Brain microvascular endothelial cell (primary cell): Measurements from ENCODE around the gene COL12A1.

Experiments used
- DNase-seq: peaks from one replicate; pipeline ENCODE4 v3.0.0-alpha.2; 2020
- H3K27ac ChIP-seq: fragments of 250-450 bp; sonication (Bioruptor Pico); 2 replicates; pipeline ENCODE4 v1.5.1; 2020; ENCODE audit warnings: mild to moderate bottlenecking, moderate library complexity
- H3K27me3 ChIP-seq: fragments of 250-450 bp; sonication (Bioruptor Pico); replicated peaks from 2 replicates; pipeline ENCODE4 v1.5.1; 2020; ENCODE audit warnings: mild to moderate bottlenecking
- H3K36me3 ChIP-seq: fragments of 250-450 bp; sonication (Bioruptor Pico); replicated peaks from 2 replicates; pipeline ENCODE4 v1.5.1; 2020; ENCODE audit warnings: mild to moderate bottlenecking
- H3K4me3 ChIP-seq: 2 replicates; pipeline ENCODE4 v1.5.1; 2011; ENCODE audit warnings: low read depth, mild to moderate bottlenecking, control low read depth, low read length, moderate library complexity
- CTCF ChIP-seq: IDR thresholded peaks from 2 replicates; pipeline ENCODE4 v1.5.1; 2011; ENCODE audit warnings: low read depth, mild to moderate bottlenecking, moderate library complexity, low read length, control low read depth, inconsistent platforms; ENCODE audit errors: missing control alignments
- in situ Hi-C: cut with HindIII; loops from 2 replicates; pipeline ENCODE4 v1.10.0; 2017; ENCODE audit warnings: low sequenced_read_pairs, low pct_ligation_motif_present

COL12A1 gene

DNA sequence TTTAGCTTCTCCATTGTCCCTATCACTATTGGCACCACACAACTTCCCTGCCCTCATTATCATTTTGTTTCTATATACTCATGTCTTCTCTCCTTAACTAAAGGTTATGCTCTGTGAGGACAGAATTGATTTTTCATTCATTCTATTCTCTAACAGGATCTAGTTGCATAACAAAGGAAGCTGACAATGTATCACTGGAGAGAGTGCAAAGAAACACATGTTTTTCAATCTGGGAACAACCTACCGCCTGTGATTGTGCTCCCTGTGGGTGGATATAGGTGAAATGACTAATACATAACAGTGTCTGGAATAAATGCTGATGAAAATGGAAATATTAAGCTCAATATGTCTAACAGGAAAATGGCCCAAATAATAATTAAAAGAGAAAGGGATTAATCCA lies 56.6 kb downstream of the COL12A1 start:
- TF ChIP-seq CTCF = no peak
- Histone ChIP-seq H3K27ac (peak overlapping the region; percentile 49), H3K36me3 (peaks cover 4% of the 10 kb centered on the region), H3K4me3 (no peak overlapping the region), H3K27me3 (no peaks in the 10 kb centered on the region)
- peak; percentile 54 for DNase-seq
- in situ Hi-C loops = no loop called here

- TF ChIP-seq CTCF = no peak
Measured at GRCh38 chr6:75147512-75147911, 58.3 kb downstream of the COL12A1 start.

DNA sequence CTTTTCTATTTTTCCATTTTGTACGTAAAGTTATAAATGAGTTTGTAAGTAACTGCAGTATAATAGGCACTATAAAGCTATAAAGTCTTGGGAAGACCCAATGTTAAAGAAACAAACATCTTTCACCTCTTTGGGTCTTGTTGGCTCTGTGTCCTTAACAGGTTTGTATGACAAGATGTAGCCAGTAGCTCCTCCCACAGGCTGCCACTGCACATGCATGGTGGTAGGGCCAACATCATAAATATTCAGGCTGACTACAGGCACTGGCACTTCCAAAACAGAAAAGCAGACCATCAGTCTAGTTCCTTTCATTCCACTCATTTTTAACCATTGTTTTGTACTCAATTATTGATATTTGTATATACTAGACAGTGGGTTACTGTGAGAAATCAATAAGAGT lies 59.9 kb downstream of the COL12A1 start:
- in situ Hi-C loops = no loop called here
- no peak for TF ChIP-seq CTCF
- no peak overlapping the region for H3K4me3 ChIP-seq
- no peak overlapping the region for H3K27ac ChIP-seq
- H3K36me3 ChIP-seq = no peaks in the 10 kb centered on the region
- no peak for DNase-seq
- H3K27me3 ChIP-seq = no peaks in the 10 kb centered on the region

More at GRCh38 chr6:75147512-75147911, 58.3 kb downstream of the COL12A1 start:
- Histone ChIP-seq H3K36me3 (peaks cover 3% of the 10 kb centered on the region), H3K27ac (no peak overlapping the region), H3K4me3 (no peak overlapping the region), H3K27me3 (no peaks in the 10 kb centered on the region)
- in situ Hi-C loops = no loop called here
- no peak for DNase-seq

DNA sequence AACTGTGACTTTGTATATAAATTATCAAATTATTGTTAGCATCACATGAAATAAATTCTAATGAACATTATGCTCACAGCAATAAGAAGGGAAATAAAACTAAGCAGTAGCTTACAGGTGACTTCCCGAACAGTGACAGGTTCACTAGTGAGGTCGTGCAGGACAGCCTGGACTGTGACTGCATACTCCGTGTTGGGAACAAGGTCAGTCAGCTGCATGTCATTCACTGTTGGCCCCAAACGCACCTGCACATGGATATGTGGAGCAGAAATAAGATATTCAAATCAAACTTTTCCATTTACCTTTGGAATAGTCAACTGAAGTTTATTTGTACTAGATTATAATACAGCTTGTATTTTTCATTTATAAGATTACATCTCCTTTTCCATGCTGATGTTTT lies 60.6 kb downstream of the COL12A1 start:
- no peaks in the 10 kb centered on the region for H3K27me3 ChIP-seq
- H3K4me3 ChIP-seq = no peak overlapping the region
- no peaks in the 10 kb centered on the region for H3K36me3 ChIP-seq
- TF ChIP-seq CTCF = no peak
- in situ Hi-C loops = no loop called here
- no peak overlapping the region for H3K27ac ChIP-seq
- DNase-seq = no peak

DNA sequence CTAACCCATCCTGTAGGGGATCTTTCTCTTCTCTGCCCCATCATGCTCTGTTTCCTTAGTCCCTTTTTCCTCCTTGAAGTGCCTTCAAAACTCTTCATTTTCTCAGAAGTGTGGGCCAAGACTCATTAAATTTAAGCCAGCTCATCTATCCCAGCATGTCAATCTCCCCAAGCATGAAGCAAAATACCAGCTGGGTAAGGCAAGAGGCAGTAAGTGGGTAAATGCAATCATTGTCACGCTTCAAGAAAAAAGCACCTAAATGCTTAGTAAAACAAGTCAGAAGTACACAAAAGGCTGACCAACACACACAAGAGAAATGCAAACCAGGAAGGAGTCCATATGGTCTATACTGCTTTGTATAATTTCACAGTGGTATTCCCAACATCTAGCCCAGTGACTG lies 61.5 kb downstream of the COL12A1 start:
- Histone ChIP-seq H3K4me3 (no peak overlapping the region), H3K27me3 (no peaks in the 10 kb centered on the region), H3K36me3 (no peaks in the 10 kb centered on the region), H3K27ac (no peak overlapping the region)
- DNase-seq = no peak
- TF ChIP-seq CTCF = no peak
- in situ Hi-C loops = no loop called here

GRCh38 chr6:75143191-75143590 lies 62.7 kb downstream of the COL12A1 start:
- no peaks in the 10 kb centered on the region for H3K27me3 ChIP-seq
- TF ChIP-seq CTCF = no peak
- peak overlapping the region; percentile 15 for H3K27ac ChIP-seq
- DNase-seq = peak; percentile 81
- in situ Hi-C loops = no loop called here
- H3K4me3 ChIP-seq = no peak overlapping the region
- H3K36me3 ChIP-seq = no peaks in the 10 kb centered on the region
